NCI-H748 (cell line): ENCODE measurements around the gene GABPB1.

ENCODE experiments used
- DNase-seq: peaks from one replicate; lab custom pipeline; 2025; ENCODE audit not compliant: unreplicated experiment; lab: John Stamatoyannopoulos, UW

The GABPB1 gene

GRCh38 chr15:50244959-50245624 is 109.9 kb downstream of the GABPB1 start:
- no peak for DNase-seq

GRCh38 chr15:50244153-50244552 is 110.8 kb downstream of the GABPB1 start:
- DNase-seq, result no peak

- no peak for DNase-seq
Observed at GRCh38 chr15:50241684-50242450, 113.1 kb downstream of the GABPB1 start.

- no peak for DNase-seq
Observed at GRCh38 chr15:50238255-50238654, 116.7 kb downstream of the GABPB1 start.

GRCh38 chr15:50236433-50236832 is 118.6 kb downstream of the GABPB1 start:
- no peak for DNase-seq

- no peak for DNase-seq
Observed at GRCh38 chr15:50235794-50236193, 119.2 kb downstream of the GABPB1 start.

- DNase-seq, result no peak
Observed at GRCh38 chr15:50234764-50235163, 120.2 kb downstream of the GABPB1 start.

GRCh38 chr15:50233192-50233736 is 121.7 kb downstream of the GABPB1 start:
- no peak for DNase-seq

GRCh38 chr15:50232791-50233190 is 122.2 kb downstream of the GABPB1 start:
- DNase-seq, result no peak

- no peak for DNase-seq
Observed at GRCh38 chr15:50231761-50232160, 123.2 kb downstream of the GABPB1 start.

GRCh38 chr15:50229336-50229735 is 125.7 kb downstream of the GABPB1 start:
- DNase-seq, result no peak

GRCh38 chr15:50228866-50229265 is 126.1 kb downstream of the GABPB1 start:
- DNase-seq, result no peak

GRCh38 chr15:50227076-50227475 is 127.9 kb downstream of the GABPB1 start:
- no peak for DNase-seq

- no peak for DNase-seq
Observed at GRCh38 chr15:50225938-50226337, 129.1 kb downstream of the GABPB1 start.
